Activated naive CD8-positive, alpha-beta T cell treated with anti-CD3 and anti-CD28 coated beads for 36 hours (primary cell): ENCODE measurements around the gene DNAH7. TPM values are rescaled to one million over a fixed set of nuclear protein-coding genes. Genes with fewer than 3 reads are reported as not detected.
"Not testable (repeated sequence)": the region's sequence is repeated elsewhere in the genome, so short reads cannot be mapped to it uniquely, and the experiment has no call there.

Experiments used
- DNase-seq: peaks from one replicate; pipeline ENCODE4 v3.0.0; 2021
- H3K27ac Mint-ChIP-seq: one replicate; pipeline ENCODE4 v1.8.0; 2022; ENCODE audit warnings: mild to moderate bottlenecking, moderate library complexity, mixed read lengths
- H3K27me3 Mint-ChIP-seq: one replicate; pipeline ENCODE4 v1.8.0; 2022; ENCODE audit warnings: mild to moderate bottlenecking, mixed read lengths
- H3K36me3 Mint-ChIP-seq: one replicate; pipeline ENCODE4 v1.8.0; 2021; ENCODE audit warnings: mild to moderate bottlenecking, mixed read lengths
- H3K4me1 Mint-ChIP-seq: one replicate; pipeline ENCODE4 v1.8.0; 2021; ENCODE audit warnings: mixed read lengths
- H3K4me3 Mint-ChIP-seq: one replicate; pipeline ENCODE4 v1.8.0; 2022; ENCODE audit warnings: mild to moderate bottlenecking, moderate library complexity, mixed read lengths
- H3K9me3 Mint-ChIP-seq: one replicate; pipeline ENCODE4 v1.8.0; 2022; ENCODE audit warnings: mixed read lengths
- total RNA-seq, 2 experiments: library from RNA; stranded (reverse); gene quantifications; one replicate each; pipeline ENCODE4 v1.2.3, GENCODE V29; 2021

Gene DNAH7
- total RNA-seq, 2 experiments from 2014 or later: 0.18 TPM; not detected in 1

DNA sequence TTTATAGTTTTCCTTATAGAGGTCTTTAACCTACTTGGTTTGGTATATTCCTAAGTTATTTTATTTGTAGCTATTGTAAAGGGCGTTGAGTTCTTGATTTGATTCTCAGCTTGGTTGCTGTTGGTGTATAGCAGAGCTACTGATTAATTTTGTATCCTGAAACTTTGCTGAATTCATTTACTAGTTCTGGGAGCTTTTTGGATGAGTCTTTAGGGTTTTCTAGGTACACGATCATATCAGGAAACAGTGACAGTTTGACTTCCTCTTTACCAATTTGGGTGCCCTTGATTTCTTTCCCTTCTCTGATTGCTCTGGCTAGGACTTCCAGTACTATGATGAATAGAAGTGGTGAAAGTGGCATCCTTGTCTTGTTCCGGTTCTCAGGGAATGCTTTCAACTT, 376.1 kb downstream of the DNAH7 start:
- Mint-ChIP-seq H3K9me3 (peaks cover 36% of the 10 kb centered on the region), H3K36me3 (peaks cover 58% of the 10 kb centered on the region), H3K4me1 (peaks cover 20% of the 10 kb centered on the region)
- not testable (repeated sequence) for H3K27me3 Mint-ChIP-seq, DNase-seq, H3K4me3 Mint-ChIP-seq, H3K27ac Mint-ChIP-seq

Other genes with a start within 250 kb of the DNAH7 start
- 100 to 1,000 TPM; 151 to 157 TPM for gene STK17B, start 102.7 kb upstream of the DNAH7 start, total RNA-seq